Measurements from ENCODE around the gene NEK6.

The NEK6 gene

DNA sequence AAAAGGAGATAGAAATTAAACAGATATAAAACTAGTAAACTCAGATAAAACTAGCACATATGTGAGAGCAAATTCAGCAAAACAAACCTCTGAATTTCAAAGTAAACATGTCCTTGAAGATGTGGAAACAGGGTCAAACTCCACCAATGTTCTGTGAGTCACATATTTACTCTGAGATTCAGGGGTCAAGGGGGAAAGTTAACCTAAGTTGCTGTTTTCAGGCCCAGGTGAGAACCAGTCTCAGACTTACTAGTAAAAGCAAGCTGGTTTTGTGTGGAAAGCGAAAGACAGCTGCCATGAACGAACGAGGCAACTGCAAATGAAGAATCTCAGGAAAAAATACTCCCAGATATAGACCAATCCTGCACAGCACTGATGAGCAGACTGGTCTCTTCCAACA lies 128.5 kb downstream of the NEK6 start:
- no peak for DNase-seq

DNA sequence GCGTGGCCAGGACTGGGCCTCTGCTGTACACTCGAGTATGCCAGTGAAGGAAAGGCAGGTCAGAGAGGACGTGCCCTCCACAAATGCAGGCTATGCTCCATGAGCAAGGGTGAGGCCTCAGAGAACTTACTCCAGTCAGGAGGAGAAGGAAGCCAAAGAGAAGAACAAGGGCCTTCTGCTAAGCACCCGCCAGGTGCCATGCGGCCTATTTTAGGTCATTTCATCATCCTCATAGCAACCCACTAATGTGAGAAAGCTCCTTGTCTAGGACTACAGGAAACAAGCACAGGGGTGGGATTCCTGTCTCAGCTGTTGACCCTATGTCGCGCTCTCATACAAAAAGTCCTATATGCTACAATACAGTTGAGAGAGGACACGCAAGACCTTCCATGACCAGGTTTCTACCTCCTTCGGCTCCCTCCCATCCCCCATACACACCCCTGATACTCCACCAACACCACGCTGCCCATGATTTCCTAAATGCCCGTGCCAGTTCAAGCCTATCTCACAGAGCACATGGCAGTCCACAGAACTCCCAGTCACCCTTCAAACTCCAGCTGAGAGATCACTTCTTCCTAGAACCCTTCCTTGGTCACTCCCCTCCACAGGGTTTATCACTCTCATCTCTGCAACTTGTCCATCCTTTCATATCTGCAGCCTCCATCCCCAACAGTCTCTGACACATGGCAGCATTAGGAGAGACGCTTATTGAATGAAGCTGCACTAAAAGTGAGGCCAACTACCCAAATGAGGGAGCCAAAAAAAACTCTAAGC lies 130.7 kb downstream of the NEK6 start:
- DNase-seq, result no peak

DNA sequence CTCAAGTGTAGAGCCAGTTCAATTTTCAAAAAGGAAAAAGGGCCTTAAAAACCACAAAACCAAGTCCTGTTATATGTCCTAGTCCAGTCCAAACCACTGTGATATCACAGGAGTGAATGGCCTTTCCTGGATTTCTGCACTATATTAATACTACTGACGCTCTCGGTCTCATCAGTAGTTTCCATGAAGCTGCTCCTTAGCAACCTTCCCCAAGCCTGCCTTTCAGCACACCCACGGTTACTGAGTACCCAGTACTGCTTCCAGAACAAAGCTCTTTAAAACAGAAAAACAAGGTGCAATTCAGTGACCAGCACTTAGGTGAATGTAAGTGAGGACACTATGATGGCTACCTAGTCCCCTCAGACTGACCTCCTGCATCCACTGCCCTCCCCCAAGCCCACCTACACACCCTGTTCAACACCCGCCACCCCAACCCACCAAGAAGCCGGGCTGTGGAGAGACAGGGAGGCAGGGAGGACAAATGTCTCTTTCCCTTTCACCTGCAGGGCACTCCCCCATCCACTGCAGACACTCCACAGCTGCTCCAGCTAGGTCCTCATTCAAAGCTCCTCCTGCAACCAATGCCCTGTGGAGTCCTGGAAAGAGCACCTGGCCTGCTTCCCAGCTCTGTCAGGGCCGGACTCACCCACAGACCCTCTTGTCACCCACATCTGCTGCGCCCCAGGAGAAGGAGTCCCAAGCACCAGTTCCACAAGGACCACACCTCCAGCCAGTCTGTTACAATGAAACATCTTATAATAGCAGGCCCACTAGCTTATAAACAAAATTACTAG lies 131.6 kb downstream of the NEK6 start:
- no peak for DNase-seq

DNA sequence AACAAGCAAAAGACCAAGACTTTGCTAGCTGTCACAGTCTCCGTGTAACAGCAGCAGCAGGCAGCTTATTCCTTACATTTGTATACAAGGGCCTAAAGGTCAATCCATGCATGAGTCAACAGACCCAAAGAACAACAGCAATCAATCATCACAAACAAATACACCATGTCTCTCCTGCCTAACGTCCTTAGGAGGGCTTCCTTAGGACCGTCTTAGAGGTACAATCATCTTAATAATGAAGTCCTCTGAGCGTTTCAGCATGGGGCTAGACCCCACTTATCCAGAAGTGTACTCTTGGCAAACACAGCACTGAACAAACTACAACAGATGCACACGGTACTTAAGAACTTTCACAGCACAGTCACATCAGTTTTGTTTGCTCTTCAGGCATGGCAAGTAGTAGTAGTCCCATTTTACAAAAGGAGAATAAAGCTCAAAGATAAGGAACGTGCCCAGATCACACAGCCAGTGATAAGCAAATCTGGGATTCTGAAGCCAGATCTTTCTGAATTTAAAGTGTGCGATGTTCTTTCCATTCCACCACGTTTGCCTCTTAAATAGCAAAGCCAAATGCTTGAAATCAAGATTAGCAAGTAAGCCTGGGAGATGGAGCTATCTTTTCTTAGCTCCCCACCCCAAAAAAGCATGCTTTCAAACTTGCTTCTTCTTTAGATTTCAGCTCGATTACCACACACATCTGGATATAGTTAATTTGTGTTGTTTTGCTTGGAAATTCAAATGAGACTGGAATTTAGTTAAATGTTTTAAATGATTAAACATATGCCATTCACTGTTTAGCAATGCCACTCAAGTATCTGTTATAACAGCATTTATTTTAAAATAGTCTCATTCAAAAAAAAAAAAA lies 133.3 kb downstream of the NEK6 start:
- DNase-seq, result no peak

DNA sequence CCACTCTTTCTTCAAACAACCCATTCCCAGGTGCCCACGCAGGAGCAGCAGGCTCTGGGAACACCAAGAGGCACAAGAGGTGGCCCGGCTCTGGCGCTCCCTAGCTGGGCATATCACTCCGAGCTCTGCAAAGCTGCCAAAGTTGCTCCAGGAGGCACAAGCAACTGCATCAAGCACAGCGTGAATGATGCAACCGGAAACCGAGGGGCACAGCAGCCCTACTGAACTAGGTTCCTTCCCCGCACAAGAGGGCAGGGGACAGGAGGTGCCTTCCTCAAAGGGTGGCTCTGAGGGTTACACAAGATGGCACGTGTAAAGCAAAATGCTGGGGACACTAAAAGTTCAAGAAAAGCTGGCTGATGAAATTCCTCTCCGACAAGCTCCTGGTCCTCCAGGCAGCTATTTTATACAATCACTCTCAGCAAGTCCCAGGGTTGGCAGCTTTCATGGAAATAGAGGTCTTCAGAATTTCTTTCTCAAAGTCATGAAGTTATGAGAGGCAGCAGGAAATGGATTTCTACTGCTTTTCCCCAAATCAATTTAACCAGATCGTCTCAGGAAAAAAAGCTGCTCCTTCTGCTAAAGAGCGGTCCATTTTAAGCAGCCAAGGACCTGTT lies 134.6 kb downstream of the NEK6 start:
- no peak for DNase-seq

DNA sequence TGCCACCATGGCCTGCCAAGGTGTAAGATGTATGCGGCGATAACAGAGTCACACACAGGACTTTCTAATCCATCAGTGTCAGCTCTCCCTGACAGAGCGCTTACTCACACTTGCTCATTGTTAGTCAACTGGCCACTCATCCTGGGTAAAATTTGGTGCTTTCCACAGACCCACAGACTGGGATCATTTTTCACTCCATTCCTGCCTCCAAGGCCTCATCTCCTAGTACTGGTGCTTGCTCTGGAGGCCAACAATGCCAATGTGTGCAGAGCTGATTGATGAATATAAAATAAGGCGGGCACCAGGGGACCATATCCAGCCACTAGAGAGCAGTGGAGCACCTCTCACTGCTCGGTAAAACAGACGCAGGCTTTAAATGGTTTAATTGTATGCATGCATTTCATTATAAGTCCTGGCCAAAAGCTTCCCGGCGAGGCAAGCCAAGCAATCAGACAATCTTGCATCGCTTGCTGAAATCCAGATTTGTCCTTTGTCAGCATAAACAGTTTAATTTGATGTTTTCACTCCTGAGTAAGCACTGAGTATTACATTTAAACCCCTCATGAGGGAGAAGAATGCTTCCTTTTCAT lies 135.2 kb downstream of the NEK6 start:
- no peak for DNase-seq

DNA sequence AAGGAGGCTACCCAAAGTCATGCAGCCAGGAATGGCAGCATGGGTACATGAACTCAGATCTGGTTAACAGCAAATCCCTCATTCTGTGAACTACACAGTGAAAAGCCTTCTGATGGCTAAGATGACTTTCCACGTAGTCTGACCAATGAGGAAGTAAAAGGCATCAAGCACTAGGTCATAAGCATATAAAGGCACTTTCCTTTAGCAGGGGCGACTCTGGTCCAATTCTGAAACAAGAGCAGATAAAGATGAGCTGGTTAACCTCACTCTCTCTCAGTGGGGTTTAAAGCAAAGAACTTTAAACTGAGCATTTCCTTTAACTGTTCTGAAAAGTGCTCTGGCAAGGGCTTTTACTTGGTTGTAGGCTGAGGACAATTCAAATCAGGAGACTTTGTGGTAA lies 136.4 kb downstream of the NEK6 start:
- no peak for DNase-seq

DNA sequence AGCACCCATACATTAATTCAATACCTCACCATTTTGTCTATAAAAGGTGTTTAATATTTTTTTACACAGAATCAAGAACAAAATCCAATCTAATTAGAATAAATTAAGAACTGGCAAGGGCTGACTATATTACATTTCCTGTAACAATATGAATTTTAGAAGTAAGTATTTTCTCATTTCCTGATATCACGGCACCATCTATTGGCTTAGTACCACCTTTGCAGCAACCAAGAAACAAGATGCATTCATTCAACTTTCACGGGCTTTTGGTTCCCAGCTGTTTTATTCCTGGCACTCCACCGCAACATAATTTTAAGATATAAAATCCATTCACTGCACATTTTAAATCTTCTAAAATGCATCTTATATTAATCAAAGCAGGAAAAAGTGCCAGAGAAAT lies 136.8 kb downstream of the NEK6 start:
- no peak for DNase-seq

DNA sequence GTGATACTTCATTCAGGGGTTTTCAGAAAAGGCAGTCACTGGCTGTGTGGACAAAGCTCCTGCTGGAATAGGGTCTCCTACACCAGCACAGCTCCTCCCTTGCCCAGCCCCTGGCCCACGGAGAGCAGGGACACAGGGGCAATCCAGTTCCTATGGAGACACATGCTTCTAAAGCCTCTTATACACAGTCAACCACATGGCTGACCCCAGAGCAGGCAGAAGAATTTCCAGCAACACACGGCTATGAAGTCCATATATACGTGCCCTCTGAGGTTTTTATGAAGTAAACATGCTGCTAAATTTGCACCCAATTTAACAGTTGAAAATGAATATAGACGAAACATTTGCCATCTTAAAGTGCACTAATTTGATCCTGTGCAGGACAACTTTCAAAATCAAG lies 138.1 kb downstream of the NEK6 start:
- no peak for DNase-seq

DNA sequence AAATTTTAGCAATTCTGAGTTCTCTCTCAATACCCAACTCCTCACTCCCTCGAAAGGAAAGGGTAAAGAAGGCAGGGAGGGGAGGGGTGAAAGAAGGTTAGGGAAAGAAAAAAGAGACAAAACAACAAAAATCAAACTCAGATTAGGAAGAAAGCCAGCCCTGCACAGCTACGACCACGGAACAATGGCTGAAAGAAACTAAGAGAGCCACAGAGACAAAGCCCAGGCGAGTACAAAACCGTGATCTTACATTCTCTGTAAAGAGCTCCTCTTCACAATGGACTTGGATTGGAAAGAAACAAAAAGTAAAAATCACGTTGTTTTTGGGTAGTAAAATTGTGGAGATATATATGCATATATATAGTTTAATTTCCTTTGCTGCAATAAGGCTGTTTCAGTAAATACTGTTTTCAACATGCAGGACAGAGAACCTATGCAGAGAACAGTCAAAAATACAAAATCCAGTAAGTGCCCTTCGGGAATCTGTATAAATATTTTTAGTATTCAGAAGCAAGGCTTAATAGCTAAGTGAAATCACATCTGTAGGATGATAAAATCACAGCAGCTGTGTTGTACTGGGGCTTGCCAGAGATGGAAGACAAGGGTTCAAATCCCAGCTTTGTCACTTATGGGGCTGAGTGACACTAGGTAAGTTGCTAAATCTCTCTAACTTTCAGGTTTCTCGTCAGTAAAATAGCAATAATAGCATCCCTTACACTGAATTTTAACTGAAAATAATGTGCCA lies 140.6 kb downstream of the NEK6 start:
- DNase-seq, result no peak

DNA sequence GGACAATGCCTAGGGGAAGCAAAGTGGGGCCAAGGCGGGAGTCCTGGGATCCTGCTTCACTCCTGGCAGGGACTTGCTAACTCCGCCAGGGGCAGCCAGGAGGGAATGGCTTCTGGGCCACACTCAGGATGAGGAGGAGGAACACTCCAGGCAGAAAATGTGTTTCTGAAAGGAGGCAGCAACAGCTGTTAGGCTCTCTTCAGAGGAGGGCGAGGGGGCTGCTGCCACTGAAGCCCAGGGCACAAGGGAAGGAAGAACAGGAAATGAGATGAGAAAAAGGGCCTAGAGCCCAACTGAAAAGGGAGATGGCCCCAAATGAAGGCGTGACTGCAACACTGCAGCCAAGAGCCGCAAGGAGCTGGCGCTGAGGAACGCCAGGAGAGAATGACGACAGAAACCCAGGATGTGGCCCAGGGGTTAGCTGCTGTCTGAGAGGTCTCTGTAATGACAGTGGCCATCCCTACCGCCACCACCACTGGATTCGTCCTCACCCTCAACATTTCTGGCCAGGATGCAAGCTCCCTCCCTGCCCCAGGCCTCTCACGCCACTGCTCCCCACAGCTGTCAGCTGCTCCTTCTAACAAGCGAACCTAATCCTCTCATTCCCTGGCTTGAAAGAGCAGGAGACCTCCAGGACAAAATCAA lies 141.7 kb downstream of the NEK6 start:
- no peak for DNase-seq

DNA sequence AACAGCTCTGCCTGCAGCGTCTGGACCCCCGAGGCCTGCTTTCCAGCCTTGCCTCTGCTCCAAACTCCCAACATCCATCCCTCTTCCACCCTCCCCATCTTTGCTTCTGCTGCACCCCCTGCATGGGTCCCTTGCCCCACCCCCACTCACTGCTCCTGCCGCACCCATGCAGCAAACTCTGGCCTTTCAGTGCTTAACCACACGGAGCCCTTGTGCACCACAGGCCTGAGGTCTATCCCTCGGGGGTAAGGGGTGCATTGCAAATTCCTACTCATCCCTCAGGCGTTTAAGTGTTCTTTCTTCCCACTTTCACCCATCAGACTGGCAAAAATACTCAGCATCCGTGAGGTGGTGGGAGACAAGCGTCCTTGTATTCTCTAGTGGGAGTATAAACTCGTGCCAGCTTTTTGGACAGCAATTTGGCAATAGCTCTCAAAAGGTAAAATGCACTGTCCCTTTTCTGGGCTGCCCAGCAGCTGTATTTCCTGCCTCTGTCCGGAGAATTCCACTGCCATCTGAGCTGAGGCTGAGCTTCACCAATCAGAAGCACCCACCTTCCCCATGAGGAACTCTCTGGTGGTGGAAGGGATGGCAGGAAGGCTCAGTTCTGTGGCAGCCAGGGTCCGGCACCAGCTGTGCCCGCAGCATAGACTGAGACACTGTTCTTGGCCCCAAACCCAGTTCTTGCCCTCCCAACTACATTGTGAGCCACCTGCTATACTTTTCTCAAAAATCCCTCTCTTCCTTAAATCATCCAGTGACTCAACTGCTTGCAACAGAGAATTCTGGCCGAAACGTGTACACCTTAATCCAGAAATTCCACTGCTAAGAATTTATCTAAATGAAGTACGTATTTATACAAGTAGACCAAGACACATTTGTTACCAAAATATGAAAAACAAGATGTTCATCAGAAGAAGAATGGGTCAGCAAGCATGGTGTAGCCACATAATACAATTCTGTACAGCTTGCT lies 142.5 kb downstream of the NEK6 start:
- DNase-seq, result no peak

Data from stimulated activated CD4-positive, alpha-beta T cell treated with anti-CD3 and anti-CD28 coated beads, Interleukin-4, amount 100 ng/mL, for 24 hours (primary cell).